NCI-H2196 (cell line): ENCODE measurements around the gene MAGI1.

ENCODE experiments used
- DNase-seq: peaks from one replicate; lab custom pipeline; 2025; ENCODE audit not compliant: unreplicated experiment; lab: John Stamatoyannopoulos, UW

Gene MAGI1

GRCh38 chr3:65762235-65762580 is 276.5 kb downstream of the MAGI1 start:
- DNase-seq, result no peak

- no peak for DNase-seq
These were observed 277.1 kb downstream of the MAGI1 start for GRCh38 chr3:65761446-65762234.

- no peak for DNase-seq
These were observed 279.7 kb downstream of the MAGI1 start for GRCh38 chr3:65758876-65759598.

- no peak for DNase-seq
These were observed 280.3 kb downstream of the MAGI1 start for GRCh38 chr3:65758438-65758837.

- DNase-seq, result no peak
These were observed 286.1 kb downstream of the MAGI1 start for GRCh38 chr3:65752636-65753035.

GRCh38 chr3:65751123-65751700 is 287.5 kb downstream of the MAGI1 start:
- peak; percentile 2 for DNase-seq

- no peak for DNase-seq
These were observed 289.7 kb downstream of the MAGI1 start for GRCh38 chr3:65749066-65749465.

- DNase-seq, result no peak
These were observed 290.4 kb downstream of the MAGI1 start for GRCh38 chr3:65748326-65748725.

GRCh38 chr3:65746848-65747247 is 291.9 kb downstream of the MAGI1 start:
- no peak for DNase-seq

- DNase-seq, result no peak
These were observed 293.4 kb downstream of the MAGI1 start for GRCh38 chr3:65745306-65745705.

- no peak for DNase-seq
These were observed 295.8 kb downstream of the MAGI1 start for GRCh38 chr3:65742914-65743313.

GRCh38 chr3:65741540-65741939 is 297.2 kb downstream of the MAGI1 start:
- no peak for DNase-seq

GRCh38 chr3:65739901-65740541 is 298.7 kb downstream of the MAGI1 start:
- no peak for DNase-seq

- DNase-seq, result no peak
These were observed 303.9 kb downstream of the MAGI1 start for GRCh38 chr3:65734792-65735191.

GRCh38 chr3:65734382-65734781 is 304.3 kb downstream of the MAGI1 start:
- no peak for DNase-seq

- no peak for DNase-seq
These were observed 305.3 kb downstream of the MAGI1 start for GRCh38 chr3:65733459-65733858.

GRCh38 chr3:65732051-65732935 is 306.4 kb downstream of the MAGI1 start:
- DNase-seq, result peak; percentile 58

GRCh38 chr3:65730449-65730848 is 308.3 kb downstream of the MAGI1 start:
- DNase-seq, result no peak

GRCh38 chr3:65729973-65730372 is 308.7 kb downstream of the MAGI1 start:
- DNase-seq, result no peak

- peak; percentile 30 for DNase-seq
These were observed 309.2 kb downstream of the MAGI1 start for GRCh38 chr3:65729555-65729954.

- no peak for DNase-seq
These were observed 310.6 kb downstream of the MAGI1 start for GRCh38 chr3:65728138-65728537.
